Stomach (tissue), 9 donors: ENCODE measurements around the gene STK24. TPM values are rescaled to one million over a fixed set of nuclear protein-coding genes. Genes with fewer than 3 reads are reported as not detected.
A peak's percentile ranks its signal among the peaks of the same experiment; 100 is the strongest.

Experiments
- DNase-seq, 2 donors: peaks; one replicate each; pipeline versions ENCODE4 v3.0.0 to v3.0.0-alpha.2; 2013 to 2019
- H3K27ac ChIP-seq, 5 donors: fragments of 200-600 bp in 4 of 5; sonication (generic) in 4 of 5; one replicate each; pipeline ENCODE4 v1.5.1; 2013 to 2019; ENCODE audit warnings: mild to moderate bottlenecking in 1 of 5, moderate library complexity in 1 of 5
- H3K27me3 ChIP-seq, 3 donors: fragments of 200-600 bp; sonication (generic); one replicate each; pipeline ENCODE4 v1.5.1; 2017 to 2019; ENCODE audit warnings: mixed run types in 1 of 3
- H3K36me3 ChIP-seq, 4 donors: fragments of 200-600 bp; sonication (generic); 1 replicate in 3 of 4; 2 replicates in 1 of 4; pipeline ENCODE4 v1.5.1; 2016 to 2019
- H3K4me1 ChIP-seq, 4 donors: fragments of 200-600 bp; sonication (generic); one replicate each; pipeline ENCODE4 v1.5.1; 2016 to 2019
- H3K4me3 ChIP-seq, 4 donors: fragments of 200-600 bp; sonication (generic) in 3 of 4; one replicate each; pipeline ENCODE4 v1.5.1; 2016 to 2019; ENCODE audit warnings: mild to moderate bottlenecking in 1 of 4
- H3K9me3 ChIP-seq, 4 donors: fragments of 200-600 bp; sonication (generic); one replicate each; pipeline ENCODE4 v1.5.1; 2016 to 2019
- EP300 ChIP-seq: sonication (generic); formaldehyde crosslinking; IDR thresholded peaks from one replicate; pipeline ENCODE4 v1.6.1; 2017; ENCODE audit warnings: antibody characterized with exemption
- POLR2A ChIP-seq, 4 donors: fragments of 450-650 bp; IDR thresholded peaks; one replicate each; pipeline ENCODE4 v1.6.1; 2016; ENCODE audit warnings: antibody characterized with exemption in 4 of 4, control low read depth in 2 of 4, mild to moderate bottlenecking in 1 of 4, moderate library complexity in 1 of 4
- POLR2AphosphoS5 ChIP-seq, 3 donors: sonication (generic); formaldehyde crosslinking; IDR thresholded peaks; one replicate each; pipeline ENCODE4 v1.6.1; 2016; ENCODE audit warnings: antibody characterized with exemption in 3 of 3
- WGBS, 5 donors: extraction: QIAGEN DNeasy Blood & Tissue Kit in 3 of 5; methylation state at CpG; one replicate each; pipeline versions ENCODE4 v1.1.5 to v1.1.7; 2013 to 2018; 5-methylcytosine and 5-hydroxymethylcytosine counted together
- intact Hi-C: fragments of 100-400 bp; cut with DNase I; formaldehyde crosslinking; loops from one replicate; pipeline ENCODE4 v1.15.1; 2023; ENCODE audit warnings: low total_unique reads
- polyA plus RNA-seq, 3 donors: library from polyadenylated mRNA; stranded (reverse); fragments of 200-250 nt; gene quantifications; one replicate each; pipeline ENCODE4 v1.2.3, GENCODE V29; 2013
- total RNA-seq, 5 donors: library from RNA; depleted of rRNA; stranded (reverse); fragments of >200 nt; gene quantifications; one replicate each; pipeline versions ENCODE4 v1.1.0 to v1.2.3, GENCODE V29; 2014 to 2016
- TF ChIP-seq, protein P1 (sequence below), 7 experiments: fragments of 450-650 bp in 4 of 7; fragments of 200-600 bp in 3 of 7; sonication (generic) in 3 of 7; IDR thresholded peaks; one replicate each; pipeline ENCODE4 v1.5.1; 2016 to 2019; ENCODE audit warnings: antibody characterized with exemption in 7 of 7, control low read depth in 2 of 7, mild to moderate bottlenecking in 1 of 7
- donor health status: healthy with polysubstance abuse.
- donor health status: Bipolar disorder and iron deficiency.
- donor health status: healthy.

The STK24 gene
- total and polyA plus RNA-seq, 8 donors = 33.0 to 139 (median 59.5) TPM

- no peak for TF ChIP-seq POLR2A (IDR thresholded peaks at IDR 0.05)
- TF ChIP-seq, protein P1, sequence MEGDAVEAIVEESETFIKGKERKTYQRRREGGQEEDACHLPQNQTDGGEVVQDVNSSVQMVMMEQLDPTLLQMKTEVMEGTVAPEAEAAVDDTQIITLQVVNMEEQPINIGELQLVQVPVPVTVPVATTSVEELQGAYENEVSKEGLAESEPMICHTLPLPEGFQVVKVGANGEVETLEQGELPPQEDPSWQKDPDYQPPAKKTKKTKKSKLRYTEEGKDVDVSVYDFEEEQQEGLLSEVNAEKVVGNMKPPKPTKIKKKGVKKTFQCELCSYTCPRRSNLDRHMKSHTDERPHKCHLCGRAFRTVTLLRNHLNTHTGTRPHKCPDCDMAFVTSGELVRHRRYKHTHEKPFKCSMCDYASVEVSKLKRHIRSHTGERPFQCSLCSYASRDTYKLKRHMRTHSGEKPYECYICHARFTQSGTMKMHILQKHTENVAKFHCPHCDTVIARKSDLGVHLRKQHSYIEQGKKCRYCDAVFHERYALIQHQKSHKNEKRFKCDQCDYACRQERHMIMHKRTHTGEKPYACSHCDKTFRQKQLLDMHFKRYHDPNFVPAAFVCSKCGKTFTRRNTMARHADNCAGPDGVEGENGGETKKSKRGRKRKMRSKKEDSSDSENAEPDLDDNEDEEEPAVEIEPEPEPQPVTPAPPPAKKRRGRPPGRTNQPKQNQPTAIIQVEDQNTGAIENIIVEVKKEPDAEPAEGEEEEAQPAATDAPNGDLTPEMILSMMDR (IDR thresholded peaks at IDR 0.05) = no peak
- no peak for TF ChIP-seq EP300
- TF ChIP-seq POLR2AphosphoS5 (IDR thresholded peaks at IDR 0.05) = no peak
- Histone ChIP-seq H3K27ac (peak overlapping the region in 1 of 5 donors; percentile 13), H3K36me3 (peaks cover 0 to 30% (median 25%) of the 10 kb centered on the region in 4 donors), H3K9me3 (no peaks in the 10 kb centered on the region), H3K4me3 (no peak overlapping the region), H3K4me1 (peaks cover 0 to 30% (median 11%) of the 10 kb centered on the region in 4 donors), H3K27me3 (no peaks in the 10 kb centered on the region)
- intact Hi-C loops = no loop called here
- WGBS, 5 donors = 62 to 81% (median 71%) methylated on average over 9 of the region's 9 CpGs
- no peak for DNase-seq
These were observed 169.9 kb downstream of the STK24 start for GRCh38 chr13:98406971-98407370.

GRCh38 chr13:98406427-98406826 is 170.5 kb downstream of the STK24 start:
- H3K36me3 ChIP-seq = peaks cover 0 to 25% (median 20%) of the 10 kb centered on the region in 4 donors
- 63 to 77% (median 70%) methylated on average over 7 to 9 of the region's 9 CpGs for WGBS, 5 donors
- no peaks in the 10 kb centered on the region for H3K27me3 ChIP-seq
- intact Hi-C loops = no loop called here
- DNase-seq = peak in 1 of 2 donors; percentile 44
- peak overlapping the region in 2 of 5 donors; percentile 9 to 13 for H3K27ac ChIP-seq
- TF ChIP-seq EP300 (no peak), POLR2AphosphoS5 (IDR thresholded peaks at IDR 0.05) (no peak), POLR2A (IDR thresholded peaks at IDR 0.05) (no peak)
- TF ChIP-seq, protein P1 (IDR thresholded peaks at IDR 0.05) = no peak
- no peaks in the 10 kb centered on the region for H3K9me3 ChIP-seq
- peaks cover 0 to 24% (median 11%) of the 10 kb centered on the region in 4 donors for H3K4me1 ChIP-seq
- no peak overlapping the region for H3K4me3 ChIP-seq

DNA sequence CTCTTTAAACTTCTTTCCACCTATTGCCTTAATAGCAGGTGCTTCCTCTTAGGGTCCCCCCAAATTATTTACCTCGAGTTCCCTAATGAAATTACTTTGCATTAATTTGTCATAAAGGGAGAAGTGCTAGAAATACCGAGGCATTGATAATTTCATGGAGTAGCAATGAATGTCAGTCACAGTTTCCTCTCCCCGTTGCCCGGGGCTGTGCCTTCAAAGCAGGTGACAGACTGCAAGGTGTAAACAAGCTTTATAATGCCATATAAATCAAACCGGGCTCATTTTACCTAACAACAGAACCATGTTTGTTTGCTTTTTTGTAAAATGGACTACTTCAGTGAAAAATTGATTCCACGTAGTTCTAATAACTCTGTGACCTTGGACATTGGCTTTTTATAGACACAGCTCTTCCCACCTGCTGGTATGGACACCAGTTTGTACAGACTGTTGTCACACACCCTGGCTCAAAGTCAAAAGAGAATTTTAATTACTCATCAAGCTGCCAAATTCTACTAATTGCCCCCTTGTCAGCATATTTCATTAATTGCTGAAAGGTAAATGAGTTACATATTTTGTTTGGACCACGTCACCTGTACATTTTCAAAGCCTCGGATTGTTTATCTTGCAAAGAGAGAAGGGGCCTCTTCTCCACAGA is 171.1 kb downstream of the STK24 start:
- H3K27ac ChIP-seq = no peak overlapping the region
- H3K36me3 ChIP-seq = peaks cover 0 to 25% (median 14%) of the 10 kb centered on the region in 4 donors
- intact Hi-C loops = no loop called here
- no peak overlapping the region for H3K4me3 ChIP-seq
- H3K27me3 ChIP-seq = no peaks in the 10 kb centered on the region
- TF ChIP-seq EP300 (no peak), POLR2AphosphoS5 (IDR thresholded peaks at IDR 0.05) (no peak), POLR2A (IDR thresholded peaks at IDR 0.05) (no peak)
- TF ChIP-seq, protein P1 (IDR thresholded peaks at IDR 0.05) = no peak
- WGBS, 5 donors = 37 to 54% (median 49%) methylated on average over 8 of the region's 8 CpGs
- peaks cover 0 to 23% (median 11%) of the 10 kb centered on the region in 4 donors for H3K4me1 ChIP-seq
- H3K9me3 ChIP-seq = no peaks in the 10 kb centered on the region
- no peak for DNase-seq

GRCh38 chr13:98405107-98405571 is 171.8 kb downstream of the STK24 start:
- peaks cover 0 to 24% (median 12%) of the 10 kb centered on the region in 4 donors for H3K36me3 ChIP-seq
- peaks cover 0 to 29% (median 11%) of the 10 kb centered on the region in 4 donors for H3K4me1 ChIP-seq
- TF ChIP-seq POLR2A (IDR thresholded peaks at IDR 0.05) = no peak
- TF ChIP-seq POLR2AphosphoS5 (IDR thresholded peaks at IDR 0.05) = no peak
- TF ChIP-seq, protein P1 (IDR thresholded peaks at IDR 0.05) = no peak
- no peak for TF ChIP-seq EP300
- intact Hi-C loops = no loop called here
- WGBS, 5 donors = 56 to 69% (median 64%) methylated on average over 7 of the region's 7 CpGs
- H3K27me3 ChIP-seq = no peaks in the 10 kb centered on the region
- H3K27ac ChIP-seq = peak overlapping the region in 1 of 5 donors; percentile 16
- H3K9me3 ChIP-seq = no peaks in the 10 kb centered on the region
- peak in 1 of 2 donors; percentile 61 for DNase-seq
- no peak overlapping the region for H3K4me3 ChIP-seq
